Natural killer cell (primary cell): ENCODE measurements around the gene INO80. TPM values are rescaled to one million over a fixed set of nuclear protein-coding genes. Genes with fewer than 3 reads are reported as not detected.

Source experiments
- ATAC-seq, 3 donors: fragments of 150-1000 bp in 2 of 3; fragments of 200-7000 bp in 1 of 3; cut with Tn5 transposase; 1 replicate in 1 of 3; 2 replicates in 2 of 3; pipeline ENCODE4 v1.10.0; 2021; ENCODE audit warnings: mild to moderate bottlenecking in 2 of 3, moderate library complexity in 2 of 3
- DNase-seq, 2 donors: peaks; one replicate each; pipeline versions ENCODE4 v3.0.0 to v3.0.0-alpha.2; 2013 to 2021; ENCODE audit warnings: mixed read lengths in 1 of 2
- H3K27ac ChIP-seq: one replicate; pipeline ENCODE4 v1.5.1; 2013; ENCODE audit warnings: mild to moderate bottlenecking, low read length
- H3K27me3 ChIP-seq: one replicate; pipeline ENCODE4 v1.6.1; 2013; ENCODE audit warnings: low read length; ENCODE audit not compliant: control insufficient read depth, insufficient read depth
- H3K36me3 ChIP-seq: one replicate; pipeline ENCODE4 v1.6.1; 2013; ENCODE audit warnings: low read length; ENCODE audit not compliant: control insufficient read depth, insufficient read depth
- H3K4me1 ChIP-seq: one replicate; pipeline ENCODE4 v1.6.1; 2013; ENCODE audit warnings: low read length; ENCODE audit not compliant: control insufficient read depth, insufficient read depth
- H3K4me3 ChIP-seq: one replicate; pipeline ENCODE4 v1.5.1; 2013; ENCODE audit warnings: low read length
- H3K9me3 ChIP-seq: one replicate; pipeline ENCODE4 v1.6.1; 2013; ENCODE audit warnings: low read length; ENCODE audit not compliant: control insufficient read depth, insufficient read depth
- H3K27ac Mint-ChIP-seq, 2 donors: one replicate each; pipeline ENCODE4 v1.8.0; 2022; ENCODE audit warnings: mild to moderate bottlenecking in 2 of 2, mixed read lengths in 2 of 2, moderate library complexity in 1 of 2
- H3K27me3 Mint-ChIP-seq, 2 donors: one replicate each; pipeline ENCODE4 v1.8.0; 2022; ENCODE audit warnings: low read depth in 2 of 2, mixed read lengths in 2 of 2
- H3K36me3 Mint-ChIP-seq: one replicate; pipeline ENCODE4 v1.8.0; 2022; ENCODE audit warnings: mixed read lengths
- H3K4me1 Mint-ChIP-seq, 2 donors: one replicate each; pipeline ENCODE4 v1.8.0; 2022; ENCODE audit warnings: mixed read lengths in 2 of 2
- H3K4me3 Mint-ChIP-seq: one replicate; pipeline ENCODE4 v1.8.0; 2022; ENCODE audit warnings: mild to moderate bottlenecking, moderate library complexity, mixed read lengths
- H3K9me3 Mint-ChIP-seq, 2 donors: one replicate each; pipeline ENCODE4 v1.8.0; 2022; ENCODE audit warnings: mixed read lengths in 2 of 2
- CTCF ChIP-seq: fragments of 200-600 bp; IDR thresholded peaks from one replicate; pipeline ENCODE4 v1.8.0; 2022; ENCODE audit warnings: antibody characterized with exemption
- WGBS: methylation state at CpG from one replicate; pipeline ENCODE4 v1.1.7; 2013; ENCODE audit warnings: missing lambda C conversion rate; ENCODE audit not compliant: insufficient coverage; 5-methylcytosine and 5-hydroxymethylcytosine counted together
- intact Hi-C: fragments of 100-400 bp; cut with micrococcal nuclease; formaldehyde crosslinking; loops from one replicate; pipeline ENCODE4 v1.14.2; 2022
- total RNA-seq, 4 donors: library from RNA; stranded (reverse); fragments of 120-200 nt in 1 of 4; gene quantifications; one replicate each; pipeline versions ENCODE4 v1.2.3 to v1.2.4, GENCODE V29; 2013 to 2022

The INO80 gene
- total RNA-seq, 3 donors from 2014 or later (not counting 1 experiment from before 2014, with no cell fraction given), result 36.4 to 45.7 (median 43.9) TPM

- no peak overlapping the region for H3K4me3 ChIP-seq
Measured at GRCh38 chr15:41078125-41078524, 38.0 kb downstream of the INO80 start.

GRCh38 chr15:41073028-41073427 is 43.1 kb downstream of the INO80 start:
- no peak overlapping the region for H3K27ac Mint-ChIP-seq

More at GRCh38 chr15:41078125-41078524, 38.0 kb downstream of the INO80 start:
- DNase-seq, result no peak
- Mint-ChIP-seq H3K9me3 (no peaks in the 10 kb centered on the region), H3K4me3 (no peak overlapping the region), H3K27me3 (no peaks in the 10 kb centered on the region), H3K27ac (no peak overlapping the region), H3K36me3 (peaks cover 34% of the 10 kb centered on the region), H3K4me1 (peaks cover 0 to 4% of the 10 kb centered on the region in 2 donors)
- no peak for TF ChIP-seq CTCF
- WGBS, result 100% methylated on average over 2 of the region's 7 CpGs
- no peaks in the 10 kb centered on the region for H3K9me3 ChIP-seq
- H3K36me3 ChIP-seq, result peaks cover 78% of the 10 kb centered on the region
- intact Hi-C loops, result no loop called here
- H3K27me3 ChIP-seq, result no peaks in the 10 kb centered on the region
- H3K4me1 ChIP-seq, result no peaks in the 10 kb centered on the region
- H3K27ac ChIP-seq, result no peak overlapping the region
- ATAC-seq, result no peak

GRCh38 chr15:41072013-41072412 is 44.1 kb downstream of the INO80 start:
- Histone ChIP-seq H3K27me3 (no peaks in the 10 kb centered on the region), H3K4me3 (no peak overlapping the region), H3K9me3 (no peaks in the 10 kb centered on the region), H3K36me3 (peaks cover 70% of the 10 kb centered on the region), H3K4me1 (no peaks in the 10 kb centered on the region), H3K27ac (no peak overlapping the region)
- DNase-seq, result no peak
- Mint-ChIP-seq H3K4me1 (peaks cover 0 to 4% of the 10 kb centered on the region in 2 donors), H3K4me3 (no peak overlapping the region), H3K9me3 (no peaks in the 10 kb centered on the region), H3K36me3 (peaks cover 16% of the 10 kb centered on the region), H3K27me3 (no peaks in the 10 kb centered on the region), H3K27ac (no peak overlapping the region)
- no CpG with 5 or more reads among the region's 3 CpGs for WGBS
- intact Hi-C loops, result no loop called here
- no peak for ATAC-seq
- no peak for TF ChIP-seq CTCF

More at GRCh38 chr15:41073028-41073427, 43.1 kb downstream of the INO80 start:
- no peaks in the 10 kb centered on the region for H3K27me3 ChIP-seq
- ATAC-seq (no peak), DNase-seq (no peak)
- Mint-ChIP-seq H3K9me3 (no peaks in the 10 kb centered on the region), H3K4me1 (peaks cover 0 to 4% of the 10 kb centered on the region in 2 donors), H3K4me3 (no peak overlapping the region), H3K27me3 (no peaks in the 10 kb centered on the region), H3K36me3 (peaks cover 16% of the 10 kb centered on the region)
- H3K9me3 ChIP-seq, result no peaks in the 10 kb centered on the region
- WGBS, result 93% methylated on average over 3 of the region's 3 CpGs
- H3K27ac ChIP-seq, result no peak overlapping the region
- peaks cover 67% of the 10 kb centered on the region for H3K36me3 ChIP-seq
- no peaks in the 10 kb centered on the region for H3K4me1 ChIP-seq
- H3K4me3 ChIP-seq, result no peak overlapping the region
- intact Hi-C loops, result no loop called here
- no peak for TF ChIP-seq CTCF

- no peaks in the 10 kb centered on the region for H3K36me3 Mint-ChIP-seq
- intact Hi-C loops, result no loop called here
Measured at GRCh38 chr15:41066516-41066915, 49.6 kb downstream of the INO80 start.

More at GRCh38 chr15:41066516-41066915, 49.6 kb downstream of the INO80 start:
- H3K27me3 Mint-ChIP-seq, result no peaks in the 10 kb centered on the region
- Histone ChIP-seq H3K4me3 (no peak overlapping the region), H3K4me1 (no peaks in the 10 kb centered on the region), H3K36me3 (peaks cover 52% of the 10 kb centered on the region), H3K27me3 (no peaks in the 10 kb centered on the region), H3K27ac (no peak overlapping the region), H3K9me3 (peaks cover 6% of the 10 kb centered on the region)
- WGBS, result over 99% methylated on average over 6 of the region's 7 CpGs
- ATAC-seq (no peak), DNase-seq (no peak)
- H3K9me3 Mint-ChIP-seq, result no peaks in the 10 kb centered on the region
- no peak for TF ChIP-seq CTCF
- H3K4me3 Mint-ChIP-seq, result no peak overlapping the region
- H3K4me1 Mint-ChIP-seq, result no peaks in the 10 kb centered on the region
- H3K27ac Mint-ChIP-seq, result no peak overlapping the region
